Ishikawa (cell line): Measurements from ENCODE around the gene PMAIP1.

ENCODE experiments used
- RAD21 ChIP-seq: IDR thresholded peaks from 2 replicates; pipeline ENCODE4 v1.6.1; 2012; ENCODE audit warnings: low read depth
- TF ChIP-seq, protein P1 (sequence below): IDR thresholded peaks from 2 replicates; pipeline ENCODE4 v1.6.1; 2012

GRCh38 chr18:59853380-59853779 is 46.4 kb upstream of the PMAIP1 start:
- TF ChIP-seq RAD21: no peak
- TF ChIP-seq, protein P1, sequence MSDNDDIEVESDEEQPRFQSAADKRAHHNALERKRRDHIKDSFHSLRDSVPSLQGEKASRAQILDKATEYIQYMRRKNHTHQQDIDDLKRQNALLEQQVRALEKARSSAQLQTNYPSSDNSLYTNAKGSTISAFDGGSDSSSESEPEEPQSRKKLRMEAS: no peak
